HCEC 1CT (cell line): Measurements from ENCODE around the gene CHRNA4.

Source experiments
- DNase-seq: peaks from one replicate; pipeline ENCODE4 v3.0.0-alpha.2; 2017

Gene CHRNA4

DNA sequence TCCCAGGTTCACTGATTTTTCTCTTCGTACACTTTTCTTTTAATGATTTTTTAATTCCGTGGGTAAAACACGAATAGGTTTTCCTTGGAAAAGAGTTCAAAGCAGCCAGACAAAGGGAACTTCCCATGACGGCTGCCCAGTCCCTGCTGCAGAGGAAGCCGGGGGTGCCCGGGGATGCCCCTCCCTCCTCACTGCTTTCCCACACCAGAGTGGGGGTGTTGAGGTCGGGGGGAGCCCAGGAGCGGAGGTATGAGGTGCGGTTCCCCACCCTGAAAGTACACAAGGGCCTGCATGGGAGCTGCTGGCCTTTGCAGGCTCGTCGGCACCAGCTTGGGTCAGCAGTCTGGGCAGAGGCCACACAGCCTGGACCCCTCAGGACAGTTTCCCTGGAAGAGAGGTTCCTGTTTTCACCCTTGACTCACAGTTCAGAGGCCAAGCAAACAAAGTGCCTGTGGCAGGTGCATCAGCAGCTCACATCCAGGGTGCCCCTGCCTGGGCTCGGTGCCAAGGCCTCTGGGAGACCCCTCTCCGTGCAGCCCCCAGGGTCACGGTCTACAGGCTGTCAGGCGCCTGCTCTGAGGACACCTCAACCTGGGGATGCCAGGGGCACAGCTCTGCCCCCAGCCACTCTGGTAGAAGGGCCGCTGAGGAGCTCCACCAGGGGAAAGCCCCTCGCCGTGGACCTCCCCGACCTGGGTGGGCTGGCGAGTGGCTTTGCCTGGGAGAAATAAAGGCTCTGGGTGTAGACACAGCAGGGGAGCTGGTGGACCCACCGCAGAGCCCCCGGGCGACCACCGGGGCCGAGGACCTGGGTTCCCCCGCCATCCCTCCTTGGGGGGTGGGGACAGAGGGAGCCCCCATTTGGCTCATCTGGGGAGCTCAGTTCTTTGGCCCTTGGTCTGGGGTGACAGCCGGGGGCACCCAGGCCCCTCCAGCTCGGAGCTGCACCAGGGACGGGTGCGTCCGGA lies 15.4 kb upstream of the CHRNA4 start:
- DNase-seq = no peak

DNA sequence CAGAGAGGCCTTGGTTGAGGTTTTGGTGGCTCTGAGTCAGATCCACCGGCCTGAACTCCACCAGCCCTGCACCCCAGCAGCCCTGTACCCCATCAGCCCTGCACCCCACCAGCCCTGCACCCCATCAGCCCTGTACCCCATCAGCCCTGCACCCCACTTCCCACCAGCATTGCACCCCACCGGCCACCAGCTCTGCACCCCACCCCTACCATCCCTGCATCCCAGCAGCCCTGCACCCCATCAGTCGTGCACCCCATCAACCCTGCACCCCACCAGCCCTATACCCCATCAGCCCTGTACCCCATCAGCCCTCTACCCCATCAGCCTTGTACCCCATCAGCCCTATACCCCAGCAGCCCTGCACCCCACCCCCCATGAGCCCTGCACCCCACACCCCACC lies 14.3 kb upstream of the CHRNA4 start:
- DNase-seq = no peak

- no peak for DNase-seq
These were observed 13.4 kb upstream of the CHRNA4 start for GRCh38 chr20:63374504-63374903.

GRCh38 chr20:63373996-63374395 lies 12.8 kb upstream of the CHRNA4 start:
- no peak for DNase-seq

GRCh38 chr20:63372971-63373885 lies 12.1 kb upstream of the CHRNA4 start:
- DNase-seq = no peak

- DNase-seq = no peak
These were observed 10.2 kb upstream of the CHRNA4 start for GRCh38 chr20:63371291-63371865.

DNA sequence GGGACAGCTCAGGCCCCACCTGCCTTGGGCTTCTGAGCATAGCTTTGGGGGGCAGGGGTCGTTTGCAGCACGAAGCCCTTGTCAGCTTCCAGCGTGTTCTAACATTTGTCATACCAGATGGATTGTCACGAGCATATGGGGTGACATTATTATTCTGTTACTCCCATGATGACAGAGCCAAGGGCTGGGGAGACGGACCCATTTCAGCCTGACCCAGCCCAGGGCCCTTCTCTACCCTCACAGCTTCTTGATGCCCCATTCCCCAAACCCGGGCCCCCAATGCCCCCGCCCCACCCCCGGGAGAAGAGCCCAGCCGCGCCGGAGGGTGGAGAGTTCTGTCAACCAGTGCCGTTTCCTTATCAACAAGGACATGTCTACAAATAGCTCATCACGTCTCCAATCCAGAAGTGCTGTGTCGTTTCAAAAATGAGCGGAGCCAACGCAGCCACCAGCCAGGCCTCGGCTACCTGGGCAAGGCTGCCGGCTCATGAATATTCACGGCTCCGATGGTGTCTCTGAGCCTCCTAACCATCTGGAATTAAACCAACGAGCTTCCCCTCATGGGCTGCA lies 9.6 kb upstream of the CHRNA4 start:
- no peak for DNase-seq

DNA sequence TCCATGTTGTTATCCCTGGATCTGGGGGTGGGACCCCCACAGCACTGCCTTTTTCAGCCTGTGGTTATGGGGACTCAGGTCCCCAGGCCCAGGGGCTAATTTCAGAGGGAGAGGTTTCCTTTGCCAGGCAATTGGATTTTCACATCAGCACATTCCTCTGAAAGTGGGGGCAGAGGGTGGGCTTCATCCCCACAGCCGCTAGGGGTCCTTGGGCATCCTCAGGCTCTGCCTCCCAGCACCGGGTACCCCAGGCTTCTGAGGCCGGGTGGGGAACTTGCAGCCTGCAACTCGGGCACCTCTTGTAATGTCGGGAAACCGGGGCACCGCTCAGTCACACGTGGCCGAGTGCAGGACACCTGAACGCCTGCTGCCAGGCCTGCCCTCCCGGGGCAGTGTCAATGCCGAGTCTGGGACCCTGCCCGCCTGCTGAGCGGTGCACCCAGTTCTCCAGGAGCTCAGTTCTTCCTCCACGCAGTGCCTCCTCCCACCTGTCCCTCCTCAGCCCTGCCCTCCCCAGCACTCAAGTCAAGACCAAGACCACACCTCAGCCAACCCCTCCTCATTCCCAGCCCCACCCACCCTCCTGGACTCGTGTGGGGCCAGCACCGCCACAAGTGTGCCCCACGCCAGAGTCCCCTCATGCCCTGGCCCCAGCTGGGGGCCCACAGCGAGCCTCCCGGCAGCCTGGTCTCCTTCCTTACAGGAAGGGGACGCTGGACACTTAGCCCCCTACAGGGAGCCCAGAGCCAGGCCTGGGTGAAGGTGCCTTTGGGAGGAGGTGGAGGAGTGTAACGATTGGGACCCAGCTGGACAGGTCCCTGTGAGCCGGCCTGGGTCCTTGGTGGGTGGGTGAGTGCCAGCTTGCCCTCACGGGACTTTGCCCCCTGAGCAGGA lies 8.8 kb upstream of the CHRNA4 start:
- DNase-seq = no peak

GRCh38 chr20:63369024-63369530 lies 7.9 kb upstream of the CHRNA4 start:
- no peak for DNase-seq

DNA sequence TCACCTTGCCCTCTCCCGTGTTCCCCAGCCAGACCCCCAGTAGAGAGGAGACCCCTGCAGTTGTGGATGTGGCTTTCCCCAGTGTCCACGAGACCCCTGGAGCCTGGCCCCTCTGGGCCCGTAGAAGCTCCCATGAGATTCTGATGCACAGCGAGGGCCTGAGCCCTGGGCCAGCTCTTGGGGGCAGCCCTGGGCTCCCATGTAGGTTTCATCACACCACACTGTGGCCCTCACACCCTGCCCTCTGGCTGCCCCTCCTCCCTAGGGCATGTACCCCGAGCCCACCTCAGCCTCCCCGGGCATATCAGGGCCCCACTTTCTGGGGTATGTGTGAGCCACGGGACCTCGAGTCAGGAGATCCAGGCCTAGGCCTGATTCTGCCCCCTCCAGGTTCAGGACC lies 7.0 kb upstream of the CHRNA4 start:
- DNase-seq = no peak

DNA sequence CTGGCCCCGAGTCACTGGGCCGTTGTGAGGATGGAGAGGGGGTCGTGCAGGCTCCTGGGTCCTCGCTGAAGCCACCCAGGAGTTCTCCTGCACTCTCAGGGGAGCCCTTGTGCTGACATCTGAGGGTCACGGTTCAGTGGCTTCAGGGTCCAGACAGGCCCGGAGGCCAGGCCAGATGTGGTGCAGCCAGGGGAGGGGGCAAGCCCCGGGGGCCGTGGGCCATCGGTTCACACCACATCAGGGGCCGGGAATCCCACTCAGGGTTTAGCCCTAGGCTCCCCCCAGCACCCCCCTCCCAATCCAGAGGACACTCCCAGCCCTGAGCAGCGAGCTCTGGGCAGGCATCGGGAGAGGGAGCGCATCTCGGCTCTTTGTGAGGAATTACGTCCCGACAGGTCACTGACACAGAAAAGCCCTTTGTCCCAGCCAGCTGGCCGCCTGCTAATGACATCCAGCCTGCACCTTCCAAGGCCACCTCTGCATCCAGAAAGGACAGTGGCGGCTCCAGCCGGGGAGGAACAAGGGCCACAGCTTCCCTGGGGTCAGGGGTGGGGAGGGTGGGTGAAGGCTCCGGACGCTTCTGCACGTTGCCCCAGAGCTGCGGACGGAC lies 6.4 kb upstream of the CHRNA4 start:
- no peak for DNase-seq

- DNase-seq = no peak
These were observed 5.5 kb upstream of the CHRNA4 start for GRCh38 chr20:63366390-63367365.

- DNase-seq = no peak
These were observed 4.6 kb upstream of the CHRNA4 start for GRCh38 chr20:63365601-63366389.

- no peak for DNase-seq
These were observed 3.8 kb upstream of the CHRNA4 start for GRCh38 chr20:63364801-63365585.

GRCh38 chr20:63363981-63364561 lies 2.9 kb upstream of the CHRNA4 start:
- no peak for DNase-seq

- DNase-seq = no peak
These were observed 2.1 kb upstream of the CHRNA4 start for GRCh38 chr20:63363013-63363957.
